Keratinocyte (primary cell): Measurements from ENCODE around the gene PSAP. TPM values are rescaled to one million over a fixed set of nuclear protein-coding genes. Genes with fewer than 3 reads are reported as not detected.

Experiments
- DNase-seq: peaks from one replicate; pipeline ENCODE4 v3.0.0-alpha.2; 2011; ENCODE audit warnings: low read depth, missing footprints, low spot score
- FAIRE-seq: peaks from 2 replicates; lab custom pipeline; 2011; peaks lifted over from hg19 to GRCh38; lab: Jason Lieb, UNC
- H2AFZ ChIP-seq: 2 replicates; pipeline ENCODE4 v1.6.0; 2012; ENCODE audit warnings: low read length, control low read depth, inconsistent platforms; ENCODE audit not compliant: control insufficient read depth
- H3K27ac ChIP-seq: 2 replicates; pipeline ENCODE4 v1.5.1; 2011; ENCODE audit warnings: low read length; ENCODE audit not compliant: control insufficient read depth, insufficient read depth
- H3K27me3 ChIP-seq: 3 replicates; pipeline ENCODE4 v1.6.0; 2011; ENCODE audit warnings: low read length; ENCODE audit not compliant: control insufficient read depth, insufficient read depth; ENCODE audit errors: extremely low read depth
- H3K36me3 ChIP-seq, 2 experiments: 2 replicates in 1 of 2; 3 replicates in 1 of 2; pipeline ENCODE4 v1.5.1; 2011; ENCODE audit warnings: low read length in 2 of 2, mild to moderate bottlenecking in 1 of 2; ENCODE audit not compliant: control insufficient read depth in 2 of 2, insufficient read depth in 2 of 2; ENCODE audit errors: extremely low read depth in 1 of 2
- H3K4me1 ChIP-seq: 3 replicates; pipeline ENCODE4 v1.5.1; 2011; ENCODE audit warnings: low read length; ENCODE audit not compliant: control insufficient read depth, insufficient read depth; ENCODE audit errors: extremely low read depth
- H3K4me2 ChIP-seq: 3 replicates; pipeline ENCODE4 v1.6.0; 2011; ENCODE audit warnings: low read depth, low read length; ENCODE audit not compliant: control insufficient read depth, insufficient read depth; ENCODE audit errors: extremely low read depth
- H3K4me3 ChIP-seq, 3 experiments: fragments of 200-600 bp in 1 of 3; sonication (generic) in 1 of 3; 2 replicates in 2 of 3; 3 replicates in 1 of 3; pipeline ENCODE4 v1.5.1; 2011 to 2016; ENCODE audit warnings: low read length in 3 of 3, mild to moderate bottlenecking in 3 of 3, control low read depth in 2 of 3, inconsistent platforms in 1 of 3, low read depth in 1 of 3, mixed read lengths in 1 of 3, mixed run types in 1 of 3, moderate library complexity in 1 of 3; ENCODE audit not compliant: control insufficient read depth in 2 of 3, insufficient read depth in 2 of 3; ENCODE audit errors: extremely low read depth in 1 of 3
- H3K79me2 ChIP-seq: 2 replicates; pipeline ENCODE4 v1.6.0; 2012; ENCODE audit warnings: low read length; ENCODE audit not compliant: control insufficient read depth, insufficient read depth
- H3K9ac ChIP-seq: 3 replicates; pipeline ENCODE4 v1.6.0; 2011; ENCODE audit warnings: low read length; ENCODE audit not compliant: control insufficient read depth, insufficient read depth; ENCODE audit errors: extremely low read depth
- H3K9me1 ChIP-seq: 3 replicates; pipeline ENCODE4 v1.6.0; 2011; ENCODE audit warnings: low read length; ENCODE audit not compliant: control insufficient read depth, insufficient read depth; ENCODE audit errors: extremely low read depth
- H3K9me3 ChIP-seq: 2 replicates; pipeline ENCODE4 v1.5.1; 2012; ENCODE audit warnings: low read depth, low read length; ENCODE audit not compliant: control insufficient read depth
- H4K20me1 ChIP-seq: 3 replicates; pipeline ENCODE4 v1.6.0; 2011; ENCODE audit warnings: low read length; ENCODE audit not compliant: control insufficient read depth, insufficient read depth; ENCODE audit errors: extremely low read depth
- EZH2 ChIP-seq: IDR thresholded peaks from one replicate; pipeline ENCODE4 v1.6.1; 2012; ENCODE audit warnings: inconsistent platforms, mild to moderate bottlenecking, low read length, moderate library complexity
- dilution Hi-C: fragments of 300-500 bp; cut with MboI; formaldehyde crosslinking; loops from one replicate; pipeline ENCODE4 v1.7.0; 2020; ENCODE audit warnings: low sequenced_read_pairs; ENCODE audit not compliant: extremely low pct_ligation_motif_present
- polyA plus RNA-seq, 5 experiments: library from polyadenylated mRNA; depleted of rRNA in 3 of 5; stranded (reverse) in 3 of 5; stranded (forward) in 1 of 5; unstranded in 1 of 5; fragments of >200 nt; gene quantifications; 1 replicate in 1 of 5; 2 replicates in 3 of 5; 3 replicates in 1 of 5; pipeline versions ENCODE4 v1.2.1 to v1.2.3, GENCODE V29; 2011 to 2012; ENCODE audit warnings: missing spikeins in 2 of 5, low read depth in 1 of 5, low replicate concordance in 1 of 5
- TF ChIP-seq, protein P1 (sequence below), 3 experiments: IDR thresholded peaks in 1 of 3; conservative IDR thresholded peaks in 1 of 3; optimal IDR thresholded peaks in 1 of 3; 2 replicates in 2 of 3; 3 replicates in 1 of 3; pipeline versions ENCODE3 to v1.5.1; 2011; ENCODE audit warnings: low read length in 3 of 3, mild to moderate bottlenecking in 3 of 3, moderate library complexity in 2 of 3, control low read depth in 1 of 3, inconsistent platforms in 1 of 3; ENCODE audit not compliant: insufficient read depth in 2 of 3; ENCODE audit errors: extremely low read depth in 1 of 3

Gene PSAP
- polyA plus RNA-seq, 1 donor (not counting 4 experiments of a cell fraction or from before 2014, with no cell fraction given): 1,075 TPM

DNA sequence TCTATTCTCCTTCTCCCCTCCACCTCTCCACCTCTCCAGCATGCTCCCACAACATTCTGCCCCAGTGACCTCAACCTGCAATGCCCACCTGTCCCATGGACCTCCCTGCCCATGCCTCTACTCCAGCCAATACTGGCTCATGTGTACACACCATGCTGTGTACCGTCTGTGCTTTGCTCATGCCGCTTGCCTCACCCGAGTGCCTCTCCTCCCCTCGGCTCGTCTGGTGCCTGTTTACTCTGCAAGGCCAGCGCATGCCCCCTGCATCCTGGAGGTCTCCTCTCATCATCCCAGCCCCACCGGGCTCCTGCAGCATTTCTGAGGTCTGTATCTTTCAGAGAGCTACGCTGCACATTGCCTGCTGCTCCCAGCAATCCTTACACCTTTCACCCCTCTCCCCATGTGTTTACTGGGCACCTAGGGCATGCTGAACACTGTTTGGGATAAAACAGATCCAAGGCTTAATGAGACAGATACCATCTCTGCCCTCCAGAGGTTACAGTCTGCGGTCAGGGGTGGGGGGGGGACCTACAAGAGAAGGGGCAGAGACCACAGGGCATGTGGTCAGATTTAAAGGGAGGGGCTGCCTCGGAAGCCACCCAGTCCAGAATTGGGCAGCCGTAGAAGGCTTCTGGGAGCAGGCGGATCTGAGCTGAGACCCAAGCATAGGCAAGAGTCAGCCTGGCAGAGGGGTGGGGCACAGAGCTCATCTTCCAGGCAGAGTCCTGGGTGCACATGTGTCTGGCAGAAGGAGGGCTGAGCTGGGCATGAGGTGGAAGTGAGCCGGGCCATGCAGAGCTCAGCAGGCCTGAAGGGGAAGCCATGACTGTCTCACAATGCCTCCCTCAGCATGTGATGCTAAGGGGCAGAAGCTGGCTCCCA lies 29.6 kb upstream of the PSAP start:
- Histone ChIP-seq H3K9ac (no peak overlapping the region), H3K79me2 (no peaks in the 10 kb centered on the region), H3K4me1 (no peaks in the 10 kb centered on the region), H3K4me3 (no peak overlapping the region), H4K20me1 (no peaks in the 10 kb centered on the region), H2AFZ (no peak overlapping the region), H3K27me3 (no peaks in the 10 kb centered on the region), H3K9me1 (no peaks in the 10 kb centered on the region), H3K9me3 (no peaks in the 10 kb centered on the region), H3K27ac (no peak overlapping the region), H3K4me2 (no peak overlapping the region), H3K36me3 (no peaks in the 10 kb centered on the region)
- DNase-seq (no peak), FAIRE-seq (no peak)
- TF ChIP-seq EZH2: no peak
- TF ChIP-seq, protein P1, sequence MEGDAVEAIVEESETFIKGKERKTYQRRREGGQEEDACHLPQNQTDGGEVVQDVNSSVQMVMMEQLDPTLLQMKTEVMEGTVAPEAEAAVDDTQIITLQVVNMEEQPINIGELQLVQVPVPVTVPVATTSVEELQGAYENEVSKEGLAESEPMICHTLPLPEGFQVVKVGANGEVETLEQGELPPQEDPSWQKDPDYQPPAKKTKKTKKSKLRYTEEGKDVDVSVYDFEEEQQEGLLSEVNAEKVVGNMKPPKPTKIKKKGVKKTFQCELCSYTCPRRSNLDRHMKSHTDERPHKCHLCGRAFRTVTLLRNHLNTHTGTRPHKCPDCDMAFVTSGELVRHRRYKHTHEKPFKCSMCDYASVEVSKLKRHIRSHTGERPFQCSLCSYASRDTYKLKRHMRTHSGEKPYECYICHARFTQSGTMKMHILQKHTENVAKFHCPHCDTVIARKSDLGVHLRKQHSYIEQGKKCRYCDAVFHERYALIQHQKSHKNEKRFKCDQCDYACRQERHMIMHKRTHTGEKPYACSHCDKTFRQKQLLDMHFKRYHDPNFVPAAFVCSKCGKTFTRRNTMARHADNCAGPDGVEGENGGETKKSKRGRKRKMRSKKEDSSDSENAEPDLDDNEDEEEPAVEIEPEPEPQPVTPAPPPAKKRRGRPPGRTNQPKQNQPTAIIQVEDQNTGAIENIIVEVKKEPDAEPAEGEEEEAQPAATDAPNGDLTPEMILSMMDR (optimal IDR thresholded peaks at IDR 0.05 in 1 of 3, IDR thresholded peaks at IDR 0.05 in 1 of 3, conservative IDR thresholded peaks at IDR 0.05 in 1 of 3; ENCODE audit: extremely low read depth in 1 of 3, insufficient read depth in 2 of 3, low read length in 3 of 3): no peak
- dilution Hi-C loops: no loop called here

DNA sequence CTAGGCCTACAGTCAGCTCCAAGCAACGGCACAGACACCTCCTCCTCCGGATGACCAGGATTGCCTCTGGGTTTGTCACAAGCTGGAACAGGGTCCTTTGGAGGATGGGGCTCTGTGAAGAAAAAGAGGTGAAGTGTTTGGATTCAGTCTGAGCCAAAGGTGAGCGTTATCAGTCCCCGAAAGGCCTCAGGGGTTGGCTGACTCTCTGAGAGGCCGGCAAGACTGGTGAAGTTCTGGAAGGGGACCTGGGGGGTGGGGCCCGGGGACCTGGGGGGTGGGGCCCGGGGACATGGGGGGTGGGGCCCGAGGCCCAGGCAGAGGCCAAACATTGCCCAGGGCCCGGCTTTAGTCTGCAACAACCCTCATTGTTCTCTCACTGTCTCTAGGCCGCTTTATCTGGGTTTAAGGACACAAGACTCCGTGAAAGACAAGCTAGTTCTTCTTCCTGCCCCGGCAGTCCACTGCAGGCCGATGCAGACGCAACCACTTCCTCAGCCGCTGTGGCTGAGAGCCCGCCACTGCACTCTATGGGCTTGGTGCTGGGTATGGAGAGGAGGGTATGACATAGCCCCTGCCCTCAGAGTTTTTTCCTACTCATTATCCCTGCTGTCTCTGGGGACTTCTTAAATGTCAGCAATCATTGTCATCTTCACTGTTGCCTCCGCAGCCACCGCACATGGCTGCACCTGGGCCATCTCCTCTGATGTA lies 27.4 kb upstream of the PSAP start:
- dilution Hi-C loops: no loop called here
- Histone ChIP-seq H3K4me2 (no peak overlapping the region), H3K4me1 (no peaks in the 10 kb centered on the region), H3K9me1 (no peaks in the 10 kb centered on the region), H3K4me3 (no peak overlapping the region), H3K27ac (no peak overlapping the region), H3K36me3 (no peaks in the 10 kb centered on the region), H3K27me3 (no peaks in the 10 kb centered on the region), H3K79me2 (no peaks in the 10 kb centered on the region), H2AFZ (no peak overlapping the region), H3K9ac (no peak overlapping the region), H4K20me1 (no peaks in the 10 kb centered on the region), H3K9me3 (no peaks in the 10 kb centered on the region)
- DNase-seq (no peak), FAIRE-seq (no peak)
- TF ChIP-seq EZH2: no peak
- TF ChIP-seq, protein P1 (optimal IDR thresholded peaks at IDR 0.05 in 1 of 3, IDR thresholded peaks at IDR 0.05 in 1 of 3, conservative IDR thresholded peaks at IDR 0.05 in 1 of 3; ENCODE audit: extremely low read depth in 1 of 3, insufficient read depth in 2 of 3, low read length in 3 of 3): no peak
